Posterior cingulate gyrus (tissue), 11 donors: ENCODE measurements around the gene PLXNA2.

Experiments
- DNase-seq, 10 donors: peaks; one replicate each; pipeline versions ENCODE4 v3.0.0 to v3.0.0-alpha.2; 2020 to 2021; ENCODE audit warnings: mixed read lengths in 3 of 10
- intact Hi-C: fragments of 100-400 bp; cut with DNase I; formaldehyde crosslinking; loops from one replicate; pipeline ENCODE4 v1.15.1; 2023

Gene PLXNA2

DNA sequence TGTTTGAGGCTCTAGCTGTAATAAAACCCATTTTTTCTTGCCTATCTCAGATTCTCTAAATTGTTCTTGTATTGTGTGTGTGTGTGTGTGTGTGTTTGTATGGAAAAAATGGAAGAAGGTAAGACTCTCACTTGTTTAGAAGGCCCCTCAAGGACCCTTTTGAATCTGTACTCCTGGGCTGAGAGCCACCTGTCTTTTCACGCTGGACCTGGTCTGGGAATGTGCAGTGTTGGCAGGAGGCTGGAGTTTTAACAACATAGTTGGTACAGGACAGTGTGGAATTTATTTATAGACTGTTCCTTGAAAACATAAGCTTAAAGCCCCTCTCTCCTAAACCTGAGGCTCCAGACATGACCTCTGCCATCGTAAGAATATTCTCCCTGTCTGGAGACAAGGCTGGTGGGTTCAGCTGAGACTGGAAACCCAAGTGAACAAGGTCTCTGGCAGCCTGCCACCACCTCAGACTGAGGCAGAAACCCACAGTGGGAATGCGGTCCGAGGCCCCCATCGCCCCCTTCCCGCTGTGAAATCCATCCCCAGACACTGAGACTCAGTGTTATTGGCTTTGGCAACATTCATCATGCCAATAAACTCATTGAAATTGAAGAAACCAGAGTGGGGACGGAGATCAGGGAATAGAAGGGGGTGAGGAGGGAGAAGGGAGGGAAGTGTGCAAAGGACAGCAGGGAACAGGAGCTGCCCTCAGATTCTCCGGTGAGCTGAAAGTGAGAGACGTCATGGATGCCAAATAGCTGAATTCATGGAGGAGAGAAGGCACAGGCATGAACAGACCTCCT, 24.6 kb upstream of the PLXNA2 start:
- intact Hi-C loops, result no loop called here
- DNase-seq, result peak in 1 of 10 donors; percentile 82

DNA sequence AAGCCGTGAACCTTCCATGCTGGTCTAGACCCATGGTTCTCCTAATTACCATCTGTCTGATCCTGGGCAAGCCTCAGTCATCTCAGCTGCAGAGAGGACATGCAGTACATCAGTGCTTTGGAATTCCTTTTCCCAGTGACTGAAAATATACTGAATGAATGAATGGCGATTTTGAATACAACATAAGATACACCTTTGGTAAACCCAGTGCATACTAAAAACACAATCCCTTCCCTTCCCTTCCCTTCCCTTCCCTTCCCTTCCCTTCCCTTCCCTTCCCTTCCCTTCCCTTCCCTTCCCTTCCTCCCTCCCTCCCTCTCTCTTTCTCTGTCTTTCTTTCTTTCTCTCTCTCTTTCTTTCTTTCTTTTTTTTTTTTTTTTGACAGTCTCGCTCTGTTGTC, 21.3 kb upstream of the PLXNA2 start:
- intact Hi-C loops, result no loop called here
- no peak for DNase-seq

DNA sequence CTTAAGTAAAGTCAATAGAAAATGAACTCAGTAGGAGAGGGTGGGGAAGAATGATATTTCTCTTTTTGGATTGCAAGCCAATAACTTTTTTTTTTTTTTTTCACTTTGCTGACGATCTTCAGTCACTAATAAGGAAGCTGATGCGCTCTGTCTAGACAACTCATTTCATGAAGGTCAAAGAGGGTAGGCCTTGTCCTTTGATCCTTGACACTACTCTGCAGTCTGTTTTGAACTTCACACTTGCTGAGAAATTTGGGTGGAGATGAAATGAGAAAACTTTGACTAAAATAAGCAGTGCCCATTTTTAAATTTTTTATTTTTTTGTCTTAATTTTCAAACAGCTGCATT, 20.9 kb upstream of the PLXNA2 start:
- intact Hi-C loops, result no loop called here
- no peak for DNase-seq

DNA sequence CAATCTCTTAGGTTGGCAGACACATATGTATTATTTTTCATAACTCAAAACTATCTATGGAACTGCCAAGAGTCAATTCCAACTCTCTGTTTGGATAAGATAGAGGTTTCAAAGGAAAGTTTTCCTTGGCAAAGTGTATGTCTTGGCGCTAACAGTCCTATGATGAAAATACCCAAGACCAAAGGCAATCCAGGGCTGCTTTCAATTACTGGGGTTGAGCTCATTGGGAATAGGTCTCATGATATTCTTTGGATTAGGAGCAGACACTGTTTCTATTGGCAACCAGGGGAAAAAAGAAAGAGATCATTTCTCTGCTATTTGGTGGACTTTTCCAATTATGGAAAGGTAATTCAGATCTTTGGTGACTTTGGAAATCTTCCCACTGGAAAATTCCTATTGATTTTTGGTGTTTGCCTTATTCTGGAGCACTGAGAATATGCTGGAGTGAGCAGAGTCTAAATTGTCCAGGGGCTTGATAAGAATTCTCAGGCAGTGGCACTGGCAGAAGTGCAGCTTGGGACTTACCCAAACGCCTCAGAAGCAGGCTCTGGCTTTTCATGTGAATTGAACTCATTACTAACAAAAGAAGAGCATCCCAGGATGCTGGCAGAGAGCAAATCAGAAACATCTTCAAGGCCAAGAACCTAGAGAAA, 20.4 kb upstream of the PLXNA2 start:
- no peak for DNase-seq
- intact Hi-C loops, result no loop called here

DNA sequence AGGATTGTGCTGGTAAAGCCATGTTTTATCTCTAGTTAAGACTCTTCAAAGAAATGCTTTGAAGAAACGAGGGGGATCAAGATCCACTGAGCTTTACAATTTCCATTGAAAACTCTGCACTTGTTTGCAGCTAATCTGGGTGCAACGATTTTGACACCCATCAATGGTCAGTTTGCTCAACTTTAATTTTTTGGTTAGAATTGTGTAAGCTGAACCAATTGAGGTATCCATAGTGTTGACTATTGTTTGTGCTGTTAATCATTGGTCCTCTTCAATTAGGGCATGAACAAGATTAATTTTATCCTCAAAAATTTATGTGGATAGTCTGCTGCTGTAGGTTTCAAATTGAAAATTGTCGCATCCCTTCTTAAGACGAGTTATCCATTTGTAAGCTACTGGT, 17.7 kb upstream of the PLXNA2 start:
- intact Hi-C loops, result no loop called here
- no peak for DNase-seq

DNA sequence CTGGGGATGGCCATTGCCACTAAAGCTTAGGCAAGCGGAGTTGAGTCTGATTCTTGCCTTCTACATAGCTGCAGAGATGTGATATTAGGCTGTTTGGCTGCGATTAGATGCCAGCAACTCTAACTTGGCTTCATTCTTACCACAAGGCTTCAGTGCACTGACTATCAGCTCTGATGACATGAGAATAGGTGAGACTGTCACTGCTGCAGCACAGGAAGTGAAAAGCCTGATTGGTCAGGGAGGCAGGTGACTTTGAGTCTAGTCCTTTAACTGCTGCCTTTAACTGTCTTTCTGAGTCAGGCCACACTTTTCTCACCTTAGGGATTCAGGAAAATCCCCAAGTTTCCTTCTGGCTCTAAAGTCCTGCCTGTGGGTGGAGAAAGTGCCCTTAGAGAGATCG, 14.1 kb upstream of the PLXNA2 start:
- no peak for DNase-seq

DNA sequence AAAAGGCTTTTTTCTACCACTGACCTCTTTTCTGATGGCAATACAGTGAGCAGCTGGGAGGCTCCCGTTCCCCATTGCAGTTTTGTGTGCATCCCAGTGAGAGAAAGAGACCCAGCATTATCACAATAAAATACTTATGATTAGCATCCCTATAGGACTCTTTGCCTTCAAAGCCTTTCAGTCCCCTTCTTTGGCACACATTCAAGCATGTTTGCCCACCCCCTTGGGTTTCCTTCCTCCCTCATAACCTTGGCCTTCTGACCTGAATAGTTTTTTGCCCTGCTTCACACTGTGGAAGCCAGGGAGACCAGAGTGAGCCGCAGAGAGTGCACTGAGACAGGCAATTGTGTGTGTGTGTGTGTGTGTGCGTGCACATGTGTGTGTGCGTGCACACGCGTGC, 13.2 kb upstream of the PLXNA2 start:
- DNase-seq, result no peak
- intact Hi-C loops, result no loop called here

More for the DNA sequence above, 14.1 kb upstream of the PLXNA2 start:
- intact Hi-C loops, result no loop called here

DNA sequence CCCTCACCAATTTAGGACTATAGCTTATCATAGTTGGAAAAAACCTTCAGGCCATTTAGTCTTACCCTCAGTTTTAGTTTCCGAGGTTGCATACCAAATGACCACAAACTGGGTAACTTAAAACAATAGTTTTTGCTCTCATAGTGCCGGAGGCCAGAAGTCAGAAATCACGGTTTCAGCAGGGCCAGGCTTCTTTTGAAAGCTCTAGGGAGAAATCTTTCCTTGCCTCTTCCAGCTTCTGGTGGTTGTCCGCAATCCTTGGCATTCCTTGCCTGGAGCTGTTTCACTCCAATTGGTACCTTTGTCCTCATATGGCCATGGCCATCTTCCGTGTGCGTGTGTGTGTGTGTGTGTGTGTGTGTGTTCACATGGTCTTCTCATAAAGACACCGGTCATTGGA, 12.4 kb upstream of the PLXNA2 start:
- intact Hi-C loops, result no loop called here
- no peak for DNase-seq

DNA sequence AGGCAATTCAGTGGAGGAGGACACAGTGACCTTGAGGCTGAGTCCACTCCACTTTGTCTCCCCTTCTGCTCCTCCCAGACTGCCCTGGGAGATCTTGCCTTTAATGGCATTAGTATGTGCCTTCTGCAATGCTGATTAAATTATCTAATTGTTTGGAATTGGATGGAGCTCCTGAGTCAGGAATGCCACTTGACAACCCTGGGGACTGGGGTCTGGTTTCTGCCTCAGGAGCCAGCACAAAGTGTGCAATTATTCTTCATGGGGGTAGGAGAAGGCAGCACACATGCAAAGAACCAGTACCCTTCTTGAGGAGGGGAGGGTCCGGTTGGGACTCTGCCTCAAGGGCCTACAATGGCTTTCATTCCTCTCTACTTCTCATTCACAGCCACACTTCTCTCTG, 11.9 kb upstream of the PLXNA2 start:
- DNase-seq, result no peak
- intact Hi-C loops, result no loop called here

DNA sequence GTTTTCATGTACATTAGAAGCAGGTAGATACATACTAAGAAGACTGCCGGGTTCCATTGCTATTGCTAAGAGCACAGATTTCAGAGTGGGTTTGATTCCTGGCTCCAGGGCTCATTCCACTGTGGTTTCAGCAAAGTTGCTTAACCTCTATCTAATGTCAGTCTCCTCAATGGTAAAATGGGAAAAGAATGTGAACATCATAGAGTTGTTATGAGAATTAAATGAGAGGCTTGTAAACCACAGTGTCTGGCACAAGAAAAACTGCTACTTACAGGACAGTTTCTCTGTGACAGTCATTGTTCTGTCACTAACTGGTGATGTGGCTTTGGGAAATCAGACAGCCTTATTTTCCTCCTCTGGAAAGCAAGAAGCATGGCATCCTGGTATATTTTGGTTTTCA, 10.7 kb upstream of the PLXNA2 start:
- intact Hi-C loops, result no loop called here

DNA sequence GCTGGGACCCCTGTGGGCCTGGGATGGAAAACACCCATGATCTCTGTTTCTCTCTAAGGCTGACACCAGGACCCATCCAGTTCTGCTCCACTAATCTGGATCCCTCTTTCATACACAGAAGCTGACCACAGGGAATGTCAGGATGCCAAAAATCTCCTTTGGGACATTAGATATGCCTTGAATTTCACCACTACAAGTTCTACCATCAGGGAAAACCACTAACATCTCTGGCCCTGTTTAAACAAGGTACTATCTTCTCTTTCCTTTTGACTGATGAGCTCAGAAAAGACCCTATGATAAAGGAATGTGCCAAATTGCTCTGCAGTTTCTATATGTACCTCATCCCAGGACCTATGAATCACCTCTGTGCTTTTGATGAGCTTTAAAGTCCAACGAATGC, 10.2 kb upstream of the PLXNA2 start:
- intact Hi-C loops, result no loop called here
- no peak for DNase-seq

More for the DNA sequence above, 10.7 kb upstream of the PLXNA2 start:
- DNase-seq, result no peak

DNA sequence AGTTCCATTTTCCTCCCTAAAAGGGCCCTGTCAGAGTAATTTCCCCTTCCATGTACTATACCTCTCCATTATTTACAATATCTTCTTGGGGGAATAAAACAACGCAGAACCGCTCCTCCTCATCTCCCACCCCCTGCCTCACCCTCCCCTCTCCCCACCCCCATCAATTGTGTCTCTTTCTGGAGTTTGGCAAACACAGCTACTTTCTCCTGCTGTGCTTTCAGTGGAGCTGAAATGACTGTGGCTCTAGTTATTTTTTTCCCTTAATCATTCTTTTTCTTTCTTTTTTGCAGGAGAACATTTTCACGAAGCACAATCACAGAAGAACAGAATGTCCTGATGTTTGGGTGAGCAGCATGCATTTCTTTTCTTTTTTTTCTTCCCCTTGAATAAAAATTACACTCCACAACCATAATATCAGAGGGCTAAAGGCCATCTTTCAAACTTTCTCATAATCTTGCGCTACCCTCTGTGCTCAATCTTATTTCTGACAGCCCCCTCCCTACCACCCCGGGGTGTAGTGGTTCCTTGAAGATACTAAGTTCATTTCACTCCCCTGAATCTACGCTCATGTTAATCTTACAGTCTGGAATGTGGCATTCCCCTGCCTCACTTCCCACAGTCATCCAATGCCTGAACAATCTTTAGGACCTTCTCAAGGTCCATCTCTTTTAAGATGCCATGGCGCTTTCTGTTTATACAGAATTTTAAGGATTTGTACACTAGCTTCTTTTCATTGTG, 8.8 kb upstream of the PLXNA2 start:
- intact Hi-C loops, result no loop called here
- DNase-seq, result no peak

DNA sequence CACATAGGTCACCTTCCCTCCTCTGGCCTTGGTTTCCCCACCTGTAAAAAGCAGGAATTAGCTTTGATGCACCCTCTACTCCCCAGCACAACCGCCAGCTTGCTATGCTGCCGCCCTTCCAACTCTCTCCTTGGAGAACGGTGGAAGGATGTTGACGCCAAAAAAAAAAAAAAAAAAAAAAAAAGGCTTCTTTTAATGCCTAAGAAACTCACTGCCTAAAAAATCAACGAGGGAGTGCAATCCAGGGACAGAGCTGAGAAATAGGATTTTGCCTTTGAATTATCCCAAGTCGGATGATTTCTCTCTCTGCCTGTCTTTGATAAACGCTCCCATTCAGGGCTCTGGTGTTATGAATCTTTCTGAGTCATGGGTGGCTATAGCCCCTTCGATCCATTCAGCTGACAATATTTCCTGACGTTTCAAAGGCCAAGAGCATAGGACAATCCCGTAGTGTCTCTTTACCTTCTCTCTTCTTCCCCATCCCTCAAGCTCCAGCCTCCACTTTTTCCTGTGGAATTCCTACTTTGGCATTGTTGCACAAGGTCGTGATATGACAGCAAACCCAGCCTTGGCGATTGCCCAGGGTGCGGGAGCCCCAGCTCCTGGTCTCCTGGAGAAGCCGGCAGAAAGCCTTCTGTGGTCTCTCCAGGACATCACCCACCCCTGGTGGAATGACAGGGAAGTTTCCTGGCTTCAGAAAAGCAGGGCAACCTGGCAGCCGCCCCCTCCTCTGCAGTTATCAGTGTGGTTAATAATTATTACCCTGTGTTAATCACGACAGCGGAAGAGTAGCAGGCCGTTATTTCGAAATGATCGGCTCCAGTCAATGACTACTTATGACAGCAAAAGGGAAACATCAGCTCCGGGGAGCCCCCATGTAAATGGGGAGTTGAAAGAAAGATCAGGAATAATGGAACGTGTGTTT, 8.0 kb upstream of the PLXNA2 start:
- intact Hi-C loops, result no loop called here
- peak in 1 of 10 donors; percentile 66 for DNase-seq

DNA sequence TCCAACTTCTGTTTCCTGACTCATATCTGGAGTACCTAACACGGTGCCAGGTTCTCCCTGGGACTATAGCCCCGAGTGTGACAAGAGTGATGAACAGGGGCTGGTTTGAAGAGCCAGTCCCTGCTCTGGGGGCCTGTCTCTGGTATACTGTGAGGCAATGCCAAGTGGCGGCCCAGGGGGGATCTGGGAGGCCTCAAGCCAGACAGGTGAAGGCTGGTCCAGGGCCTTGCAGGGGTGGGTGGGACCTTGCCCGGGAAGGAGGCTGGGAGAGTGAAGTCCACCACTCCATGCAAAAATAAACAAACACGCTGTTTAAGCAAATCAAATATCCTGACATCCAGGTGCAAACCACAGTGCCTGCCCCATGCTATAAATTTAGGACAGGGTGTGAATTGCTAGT, 6.8 kb upstream of the PLXNA2 start:
- intact Hi-C loops, result no loop called here
- DNase-seq, result no peak

DNA sequence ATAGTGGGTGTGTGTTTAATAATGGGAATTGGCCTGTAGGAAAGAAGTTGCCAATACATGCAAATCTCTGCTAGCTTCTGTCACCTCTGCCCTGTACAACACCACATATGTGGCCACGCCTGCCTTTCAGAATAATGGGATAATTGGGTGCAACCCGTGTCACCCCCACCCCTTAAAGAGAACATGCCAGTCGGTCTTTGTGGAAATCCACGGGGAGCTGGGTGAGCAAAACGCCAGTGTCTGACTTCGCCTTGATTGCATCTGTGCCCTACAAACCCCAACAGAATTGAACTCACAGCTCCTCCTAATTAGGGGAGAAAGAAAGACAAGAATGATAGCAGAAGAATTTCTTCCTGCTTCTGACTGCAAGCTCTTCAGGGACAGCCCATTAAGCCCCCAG, 6.4 kb upstream of the PLXNA2 start:
- DNase-seq, result no peak
- intact Hi-C loops, result no loop called here

DNA sequence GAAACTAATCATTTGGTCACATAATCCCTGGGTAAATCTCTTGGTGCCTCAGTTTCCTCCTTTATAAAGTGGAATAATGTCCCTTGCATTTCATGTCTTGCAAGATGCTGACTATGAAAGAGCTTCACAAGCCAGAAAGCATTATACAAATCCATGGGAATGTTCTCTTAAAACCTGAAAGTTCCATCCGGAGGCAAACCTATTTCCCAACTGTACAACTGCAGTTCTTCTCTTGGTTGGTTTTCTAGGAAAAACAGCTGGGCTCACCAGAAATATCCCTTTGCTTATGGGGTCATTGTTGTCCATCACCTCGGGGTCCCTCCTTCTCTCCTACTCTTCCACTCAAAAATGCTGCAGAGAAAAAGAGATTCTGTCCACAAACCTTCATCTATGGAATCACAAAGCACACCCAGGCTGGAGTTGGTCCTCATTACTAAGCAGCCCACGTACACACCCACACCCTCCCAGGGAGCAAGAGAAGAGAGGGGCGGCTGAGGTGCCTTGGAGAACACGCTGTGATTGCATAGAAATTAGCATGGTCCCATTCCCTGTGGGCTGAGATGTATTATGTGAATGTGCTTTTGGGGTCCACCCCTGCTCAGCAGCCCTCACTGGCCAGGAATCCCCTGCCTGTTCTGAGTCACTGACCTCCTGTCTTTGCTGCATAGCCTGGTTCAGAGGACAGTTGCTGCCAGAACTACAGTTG, 5.0 kb upstream of the PLXNA2 start:
- intact Hi-C loops, result loop anchor here (5.0 kb wide), 2 partner anchors 117 to 172 kb away; no protein-coding TSS in a partner anchor
- DNase-seq, result peak in 3 of 10 donors; percentile 31 to 85 (median 65)

DNA sequence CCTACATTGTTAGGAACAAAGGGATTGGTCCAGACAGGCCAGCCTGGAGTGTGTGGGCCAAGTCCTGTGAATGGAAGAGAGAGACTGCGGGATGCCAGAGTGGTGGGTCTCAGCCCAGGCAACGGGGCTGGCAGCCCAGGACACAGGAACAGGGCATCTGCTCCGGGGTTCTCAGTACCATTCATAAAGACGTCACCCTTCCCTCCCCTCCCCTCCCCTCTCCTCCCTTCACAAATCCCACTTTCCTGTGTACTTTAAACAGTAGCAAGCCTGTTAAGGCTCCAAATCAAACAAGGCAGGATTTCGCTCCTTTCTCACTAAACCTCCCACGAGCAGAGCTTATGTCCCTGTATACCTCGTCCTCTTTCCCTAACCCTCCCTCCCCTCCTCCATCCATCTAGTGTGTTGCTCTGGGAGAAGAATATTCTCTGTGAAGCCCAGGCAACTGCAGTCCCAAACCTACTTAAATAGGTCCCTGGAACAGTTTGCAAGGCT, 4.2 kb upstream of the PLXNA2 start:
- intact Hi-C loops, result loop anchor here (5.0 kb wide), 2 partner anchors 116 to 171 kb away; no protein-coding TSS in a partner anchor
- peak in 3 of 10 donors; percentile 37 to 88 (median 78) for DNase-seq

DNA sequence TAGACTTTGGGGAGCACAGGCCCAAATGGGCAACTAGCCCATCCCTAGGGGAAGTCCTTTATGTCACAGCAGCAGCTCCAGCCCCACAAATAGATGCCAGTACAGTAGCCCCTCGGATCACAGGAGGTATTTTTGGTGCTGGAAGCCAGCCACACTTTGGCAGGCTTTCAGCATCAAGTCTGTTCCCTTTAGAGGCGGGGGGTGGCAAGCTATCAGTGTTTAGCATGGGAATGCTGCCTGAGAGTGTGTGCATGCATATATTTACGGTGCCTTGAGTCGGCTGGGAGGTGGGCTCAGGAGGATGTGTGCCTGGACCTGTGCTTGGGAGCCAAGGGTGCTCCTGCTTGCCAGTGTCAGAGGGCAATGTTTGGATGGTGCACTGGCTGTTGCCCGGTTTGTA, 3.5 kb upstream of the PLXNA2 start:
- intact Hi-C loops, result loop anchor here (5.0 kb wide), 2 partner anchors 115 to 170 kb away; no protein-coding TSS in a partner anchor
- DNase-seq, result peak in 1 of 10 donors; percentile 59

DNA sequence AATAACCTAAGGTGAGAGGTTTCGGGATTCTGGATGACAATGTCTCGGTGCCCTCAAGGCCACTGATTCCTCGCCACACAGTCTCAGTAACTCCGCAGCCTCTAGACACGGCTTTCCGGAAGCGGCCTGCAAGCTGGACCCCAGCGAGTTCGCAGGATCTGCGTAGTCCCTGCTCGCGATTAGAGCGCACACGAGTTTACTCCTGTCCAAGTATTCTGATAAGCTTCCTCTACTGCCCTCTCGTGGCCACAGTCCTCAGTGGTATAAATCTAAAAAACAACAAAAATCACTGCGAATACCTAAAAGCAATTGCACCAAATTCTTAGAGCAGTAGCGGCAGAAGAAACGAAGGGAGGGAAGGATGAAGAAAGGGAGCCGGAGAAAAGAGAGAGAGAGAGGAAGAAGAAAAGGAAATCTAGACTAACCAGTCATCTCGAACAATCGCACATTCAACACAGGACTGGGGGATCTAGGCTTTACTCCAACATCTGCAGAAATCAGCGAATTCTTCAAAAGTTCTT, 1.1 kb upstream of the PLXNA2 start:
- intact Hi-C loops, result loop anchor here (1.0 to 5.0 kb wide), 3 partner anchors 113 to 224 kb away; no protein-coding TSS in a partner anchor
- peak; percentile 60 to 95 (median 87) for DNase-seq
